Type B pancreatic cell (in vitro differentiated cells): ENCODE data around the gene SERINC5. TPM values are rescaled to one million over a fixed set of nuclear protein-coding genes. Genes with fewer than 3 reads are reported as not detected.

Source experiments
- DNase-seq: peaks from one replicate; pipeline ENCODE4 v3.0.0; 2021; ENCODE audit warnings: mixed read lengths; ENCODE audit not compliant: unreplicated experiment; ENCODE audit errors: extremely low spot score
- H3K27ac Mint-ChIP-seq: 2 replicates; pipeline ENCODE4 v1.8.0; 2021; ENCODE audit warnings: mild to moderate bottlenecking, mixed read lengths
- H3K27me3 Mint-ChIP-seq: 2 replicates; pipeline ENCODE4 v1.8.0; 2021; ENCODE audit warnings: mixed read lengths
- H3K36me3 Mint-ChIP-seq: 2 replicates; pipeline ENCODE4 v1.8.0; 2021; ENCODE audit warnings: mixed read lengths
- H3K4me1 Mint-ChIP-seq: one replicate; pipeline ENCODE4 v1.8.0; 2021; ENCODE audit warnings: mixed read lengths; ENCODE audit not compliant: unreplicated experiment
- H3K4me3 Mint-ChIP-seq: 2 replicates; pipeline ENCODE4 v1.8.0; 2021; ENCODE audit warnings: mild to moderate bottlenecking, mixed read lengths
- H3K9me3 Mint-ChIP-seq: 2 replicates; pipeline ENCODE4 v1.8.0; 2021; ENCODE audit warnings: mixed read lengths
- total RNA-seq: library from RNA; stranded (reverse); gene quantifications from 2 replicates; pipeline ENCODE4 v1.2.1, GENCODE V29; 2021; ENCODE audit warnings: low replicate concordance
- TF ChIP-seq, protein P1 (sequence below): fragments of 200-600 bp; sonication (generic); conservative IDR thresholded peaks from 2 replicates; pipeline ENCODE4 v1.5.0; 2021; ENCODE audit warnings: antibody characterized with exemption, mild to moderate bottlenecking

SERINC5 gene
- total RNA-seq, 1 donor from 2014 or later, result 59.0 TPM

DNA sequence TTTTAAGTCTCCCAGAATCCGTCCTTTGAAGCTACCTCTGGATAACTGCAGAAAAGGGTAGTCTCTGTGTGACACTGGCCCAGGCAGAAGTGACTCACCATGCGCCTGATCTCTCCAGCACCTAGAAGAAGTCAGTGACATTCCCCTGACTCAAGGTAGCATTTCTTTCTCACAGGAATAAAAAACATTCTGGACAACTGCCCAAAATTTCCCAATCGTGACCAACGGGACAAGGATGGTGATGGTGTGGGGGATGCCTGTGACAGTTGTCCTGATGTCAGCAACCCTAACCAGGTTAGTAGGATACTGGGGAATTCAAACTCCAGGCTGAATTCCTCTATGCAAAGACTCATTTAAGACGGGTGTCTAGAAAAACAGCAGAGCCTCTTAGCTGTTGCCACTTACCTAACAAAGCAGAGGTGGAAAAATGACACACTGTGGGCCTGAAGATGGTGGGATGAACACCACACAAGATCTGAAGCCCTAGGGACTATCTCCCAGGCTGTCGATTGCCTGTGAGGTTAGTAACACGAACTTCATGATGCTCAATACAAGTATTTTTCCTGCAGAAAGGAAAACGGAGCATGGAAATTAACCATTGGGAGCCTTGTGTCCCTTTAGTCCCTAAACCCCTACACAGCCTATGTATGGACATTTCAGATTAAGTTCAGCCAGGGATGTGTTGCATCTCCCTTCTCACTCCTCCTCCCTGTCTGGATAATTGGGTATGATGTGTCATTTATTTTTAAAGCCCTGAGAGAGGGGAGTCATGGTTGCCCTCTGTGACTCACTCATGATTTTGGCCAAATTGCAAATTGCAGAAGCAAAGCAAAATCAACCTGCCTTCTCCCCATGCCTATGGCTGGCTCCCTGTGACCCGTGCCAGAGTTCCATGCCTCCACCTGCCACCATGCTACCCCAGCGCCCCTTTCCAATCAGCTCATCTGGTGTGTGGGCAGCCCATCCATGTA, 183.5 kb downstream of the SERINC5 start:
- H3K4me3 Mint-ChIP-seq, result no peak overlapping the region
- H3K27ac Mint-ChIP-seq, result no peak overlapping the region
- TF ChIP-seq, protein P1, sequence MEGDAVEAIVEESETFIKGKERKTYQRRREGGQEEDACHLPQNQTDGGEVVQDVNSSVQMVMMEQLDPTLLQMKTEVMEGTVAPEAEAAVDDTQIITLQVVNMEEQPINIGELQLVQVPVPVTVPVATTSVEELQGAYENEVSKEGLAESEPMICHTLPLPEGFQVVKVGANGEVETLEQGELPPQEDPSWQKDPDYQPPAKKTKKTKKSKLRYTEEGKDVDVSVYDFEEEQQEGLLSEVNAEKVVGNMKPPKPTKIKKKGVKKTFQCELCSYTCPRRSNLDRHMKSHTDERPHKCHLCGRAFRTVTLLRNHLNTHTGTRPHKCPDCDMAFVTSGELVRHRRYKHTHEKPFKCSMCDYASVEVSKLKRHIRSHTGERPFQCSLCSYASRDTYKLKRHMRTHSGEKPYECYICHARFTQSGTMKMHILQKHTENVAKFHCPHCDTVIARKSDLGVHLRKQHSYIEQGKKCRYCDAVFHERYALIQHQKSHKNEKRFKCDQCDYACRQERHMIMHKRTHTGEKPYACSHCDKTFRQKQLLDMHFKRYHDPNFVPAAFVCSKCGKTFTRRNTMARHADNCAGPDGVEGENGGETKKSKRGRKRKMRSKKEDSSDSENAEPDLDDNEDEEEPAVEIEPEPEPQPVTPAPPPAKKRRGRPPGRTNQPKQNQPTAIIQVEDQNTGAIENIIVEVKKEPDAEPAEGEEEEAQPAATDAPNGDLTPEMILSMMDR, result no peak
- H3K27me3 Mint-ChIP-seq, result peaks cover 2% of the 10 kb centered on the region
- H3K9me3 Mint-ChIP-seq, result no peaks in the 10 kb centered on the region
- no peak for DNase-seq
- peaks cover 7% of the 10 kb centered on the region for H3K4me1 Mint-ChIP-seq
- H3K36me3 Mint-ChIP-seq, result peaks cover 3% of the 10 kb centered on the region

DNA sequence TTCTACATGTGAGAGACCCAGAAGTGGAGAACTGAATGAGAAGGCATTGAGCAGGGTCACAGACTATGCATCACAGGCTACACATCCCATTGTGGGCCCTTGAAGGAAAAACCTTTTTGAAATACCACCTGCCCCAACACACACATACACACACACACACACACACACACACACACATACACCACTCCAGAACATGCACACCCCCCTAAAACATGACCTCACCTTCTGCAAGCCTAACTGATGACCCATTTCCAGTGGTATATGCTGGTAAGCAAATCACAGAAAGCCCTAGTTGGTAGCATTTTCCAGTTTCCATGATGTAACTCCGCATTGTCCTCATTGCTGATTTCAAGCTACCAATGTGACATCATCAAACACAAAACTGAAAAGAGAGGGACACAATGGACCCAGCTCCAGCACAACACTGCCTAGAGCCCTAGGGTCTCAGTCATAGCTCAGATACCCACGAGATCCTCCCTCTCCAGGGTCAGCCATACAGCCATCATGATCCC, 184.3 kb downstream of the SERINC5 start:
- Mint-ChIP-seq H3K27ac (no peak overlapping the region), H3K4me3 (no peak overlapping the region), H3K36me3 (peaks cover 3% of the 10 kb centered on the region), H3K4me1 (peaks cover 7% of the 10 kb centered on the region), H3K9me3 (no peaks in the 10 kb centered on the region), H3K27me3 (peaks cover 2% of the 10 kb centered on the region)
- TF ChIP-seq, protein P1, result no peak
- no peak for DNase-seq

DNA sequence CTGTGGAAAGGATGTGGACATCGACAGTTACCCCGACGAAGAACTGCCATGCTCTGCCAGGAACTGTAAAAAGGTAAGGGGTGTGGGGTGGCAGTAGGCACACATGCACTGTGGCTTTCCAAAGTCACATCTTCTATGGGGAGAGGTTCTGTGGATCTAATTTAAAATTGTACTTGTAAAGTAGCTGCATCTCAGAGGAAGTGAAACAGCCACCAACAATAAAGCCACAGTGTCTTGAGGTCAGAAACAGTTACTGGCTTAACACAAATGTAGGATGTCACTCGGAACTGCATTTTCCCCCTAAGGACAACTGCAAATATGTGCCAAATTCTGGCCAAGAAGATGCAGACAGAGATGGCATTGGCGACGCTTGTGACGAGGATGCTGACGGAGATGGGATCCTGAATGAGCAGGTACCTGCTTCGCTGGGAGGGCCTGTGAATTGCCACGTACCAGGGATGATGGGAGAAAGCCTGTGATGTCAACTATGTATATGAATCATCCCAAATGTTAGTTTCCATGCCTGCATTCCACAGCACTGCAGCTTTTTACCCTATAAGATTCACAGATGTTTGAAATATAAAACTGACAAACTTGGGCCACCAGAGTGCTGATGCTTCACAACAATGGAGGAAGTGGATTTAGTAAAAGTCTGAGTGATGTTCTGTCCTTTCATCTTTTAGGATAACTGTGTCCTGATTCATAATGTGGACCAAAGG, 185.4 kb downstream of the SERINC5 start:
- Mint-ChIP-seq H3K9me3 (no peaks in the 10 kb centered on the region), H3K27me3 (peaks cover 2% of the 10 kb centered on the region), H3K36me3 (peaks cover 3% of the 10 kb centered on the region), H3K4me1 (peaks cover 7% of the 10 kb centered on the region), H3K27ac (no peak overlapping the region), H3K4me3 (no peak overlapping the region)
- TF ChIP-seq, protein P1, result no peak
- DNase-seq, result no peak

- Mint-ChIP-seq H3K4me3 (no peak overlapping the region), H3K36me3 (peaks cover 7% of the 10 kb centered on the region), H3K4me1 (peaks cover 11% of the 10 kb centered on the region), H3K9me3 (no peaks in the 10 kb centered on the region), H3K27me3 (peaks cover 2% of the 10 kb centered on the region), H3K27ac (no peak overlapping the region)
- DNase-seq, result no peak
- TF ChIP-seq, protein P1, result no peak
These were observed 185.9 kb downstream of the SERINC5 start for GRCh38 chr5:80069918-80070318.

GRCh38 chr5:80069251-80069800, 186.5 kb downstream of the SERINC5 start:
- H3K9me3 Mint-ChIP-seq, result no peaks in the 10 kb centered on the region
- no peak for DNase-seq
- peaks cover 11% of the 10 kb centered on the region for H3K4me1 Mint-ChIP-seq
- peaks cover 2% of the 10 kb centered on the region for H3K27me3 Mint-ChIP-seq
- H3K4me3 Mint-ChIP-seq, result no peak overlapping the region
- TF ChIP-seq, protein P1, result no peak
- H3K27ac Mint-ChIP-seq, result no peak overlapping the region
- peaks cover 7% of the 10 kb centered on the region for H3K36me3 Mint-ChIP-seq
